ENCODE measurements around the gene ABCA13.

The ABCA13 gene

DNA sequence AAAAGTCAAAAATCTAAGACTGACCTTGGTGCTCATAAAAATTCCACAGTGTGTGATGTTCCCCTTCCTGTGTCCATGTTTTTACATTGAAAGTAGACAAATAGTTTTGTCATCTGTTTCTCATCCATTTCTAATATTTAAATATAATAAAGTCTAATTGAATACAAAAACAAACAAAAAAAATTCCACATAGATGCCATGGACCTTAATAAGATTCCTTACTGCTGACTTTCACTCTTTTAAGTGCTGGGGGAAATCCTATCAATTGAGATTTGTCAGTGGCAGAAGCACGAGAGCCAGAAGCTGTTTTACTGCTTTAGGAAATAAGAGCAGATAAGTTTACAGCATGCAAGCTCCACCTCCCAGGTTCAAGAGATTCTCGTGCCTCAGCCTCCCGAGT lies 310.0 kb downstream of the ABCA13 start:
- H3K4me3 ChIP-seq (ENCODE audit: low read depth, low read length): no peak overlapping the region
- TF ChIP-seq, protein P1, sequence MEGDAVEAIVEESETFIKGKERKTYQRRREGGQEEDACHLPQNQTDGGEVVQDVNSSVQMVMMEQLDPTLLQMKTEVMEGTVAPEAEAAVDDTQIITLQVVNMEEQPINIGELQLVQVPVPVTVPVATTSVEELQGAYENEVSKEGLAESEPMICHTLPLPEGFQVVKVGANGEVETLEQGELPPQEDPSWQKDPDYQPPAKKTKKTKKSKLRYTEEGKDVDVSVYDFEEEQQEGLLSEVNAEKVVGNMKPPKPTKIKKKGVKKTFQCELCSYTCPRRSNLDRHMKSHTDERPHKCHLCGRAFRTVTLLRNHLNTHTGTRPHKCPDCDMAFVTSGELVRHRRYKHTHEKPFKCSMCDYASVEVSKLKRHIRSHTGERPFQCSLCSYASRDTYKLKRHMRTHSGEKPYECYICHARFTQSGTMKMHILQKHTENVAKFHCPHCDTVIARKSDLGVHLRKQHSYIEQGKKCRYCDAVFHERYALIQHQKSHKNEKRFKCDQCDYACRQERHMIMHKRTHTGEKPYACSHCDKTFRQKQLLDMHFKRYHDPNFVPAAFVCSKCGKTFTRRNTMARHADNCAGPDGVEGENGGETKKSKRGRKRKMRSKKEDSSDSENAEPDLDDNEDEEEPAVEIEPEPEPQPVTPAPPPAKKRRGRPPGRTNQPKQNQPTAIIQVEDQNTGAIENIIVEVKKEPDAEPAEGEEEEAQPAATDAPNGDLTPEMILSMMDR (IDR thresholded peaks at IDR 0.05; ENCODE audit: low read depth, low read length): no peak
- TF ChIP-seq POLR2A (IDR thresholded peaks at IDR 0.05; ENCODE audit: extremely low read depth, insufficient read length) (no peak), MYC (IDR thresholded peaks at IDR 0.05; ENCODE audit: low read depth, low read length) (no peak)
- TF ChIP-seq, protein P2, sequence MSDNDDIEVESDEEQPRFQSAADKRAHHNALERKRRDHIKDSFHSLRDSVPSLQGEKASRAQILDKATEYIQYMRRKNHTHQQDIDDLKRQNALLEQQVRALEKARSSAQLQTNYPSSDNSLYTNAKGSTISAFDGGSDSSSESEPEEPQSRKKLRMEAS (IDR thresholded peaks at IDR 0.05; ENCODE audit: low read depth, low read length): no peak
- DNase-seq (ENCODE audit: low read depth): no peak

DNA sequence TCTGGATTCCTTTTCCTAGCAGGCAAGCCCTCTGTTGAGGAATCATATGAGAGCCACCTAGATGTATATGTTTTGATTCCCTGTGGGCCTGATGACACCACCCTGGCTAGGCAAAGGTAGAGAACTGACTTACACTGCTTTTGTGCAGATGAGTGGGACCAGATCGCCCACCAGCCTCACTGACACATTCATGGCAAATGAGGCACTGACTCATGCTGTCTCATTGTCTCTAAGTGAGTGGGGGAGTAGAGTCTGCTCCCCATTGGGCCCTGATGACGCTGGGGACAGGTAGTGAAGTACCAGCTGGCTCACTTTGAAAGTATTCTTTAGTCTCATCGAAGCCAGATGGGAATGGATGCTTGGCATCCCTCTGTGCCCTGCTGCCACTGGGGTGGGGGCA lies 326.3 kb downstream of the ABCA13 start:
- no peak for TF ChIP-seq MYC (IDR thresholded peaks at IDR 0.05; ENCODE audit: low read depth, low read length)
- TF ChIP-seq, protein P1 (IDR thresholded peaks at IDR 0.05; ENCODE audit: low read depth, low read length): no peak
- TF ChIP-seq, protein P2 (IDR thresholded peaks at IDR 0.05; ENCODE audit: low read depth, low read length): no peak
- no peak for TF ChIP-seq POLR2A (IDR thresholded peaks at IDR 0.05; ENCODE audit: extremely low read depth, insufficient read length)
- H3K4me3 ChIP-seq (ENCODE audit: low read depth, low read length): no peak overlapping the region
- DNase-seq (ENCODE audit: low read depth): no peak

DNA sequence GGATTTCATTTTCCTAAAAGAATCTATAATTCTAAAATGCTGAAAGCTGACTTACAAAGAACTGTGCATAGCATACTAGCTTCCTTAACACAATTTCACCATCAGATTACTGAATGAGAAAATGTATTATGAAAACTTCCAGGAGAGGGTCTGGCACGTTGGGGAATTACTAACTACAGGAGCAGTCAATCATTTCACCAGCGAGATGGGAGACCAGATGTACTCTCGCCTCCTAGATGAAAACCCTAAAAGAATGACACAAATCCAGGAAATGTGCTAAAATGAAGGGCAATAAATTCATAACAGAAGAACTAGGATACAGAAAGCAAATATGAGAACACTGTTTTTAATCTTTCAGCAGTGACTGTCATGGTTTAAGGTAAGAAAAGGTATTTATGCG lies 330.8 kb downstream of the ABCA13 start:
- H3K4me3 ChIP-seq (ENCODE audit: low read depth, low read length): no peak overlapping the region
- no peak for DNase-seq (ENCODE audit: low read depth)
- TF ChIP-seq, protein P1 (IDR thresholded peaks at IDR 0.05; ENCODE audit: low read depth, low read length): no peak
- TF ChIP-seq POLR2A (IDR thresholded peaks at IDR 0.05; ENCODE audit: extremely low read depth, insufficient read length) (no peak), MYC (IDR thresholded peaks at IDR 0.05; ENCODE audit: low read depth, low read length) (no peak)
- TF ChIP-seq, protein P2 (IDR thresholded peaks at IDR 0.05; ENCODE audit: low read depth, low read length): no peak

DNA sequence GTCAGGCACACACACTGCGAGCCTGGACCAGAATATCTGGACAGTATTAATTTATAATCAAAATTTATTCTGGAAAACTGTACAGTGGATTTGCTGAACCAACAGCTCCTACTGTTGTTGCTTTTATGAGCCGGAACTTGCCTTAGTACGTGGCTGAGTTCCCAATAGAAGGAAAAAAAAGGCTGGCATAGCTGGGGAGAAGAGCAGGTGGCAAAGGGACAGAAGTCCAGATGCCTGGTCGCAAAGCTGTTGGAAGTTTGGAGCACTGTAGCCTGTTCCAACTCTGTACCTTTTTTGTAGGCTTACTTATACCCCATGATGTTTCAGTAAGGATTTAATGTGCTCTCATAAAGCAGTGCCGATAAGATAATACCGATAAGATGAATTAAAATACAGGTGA lies 333.8 kb downstream of the ABCA13 start:
- DNase-seq (ENCODE audit: low read depth): no peak
- no peak overlapping the region for H3K4me3 ChIP-seq (ENCODE audit: low read depth, low read length)
- TF ChIP-seq MYC (IDR thresholded peaks at IDR 0.05; ENCODE audit: low read depth, low read length) (no peak), POLR2A (IDR thresholded peaks at IDR 0.05; ENCODE audit: extremely low read depth, insufficient read length) (no peak)
- TF ChIP-seq, protein P1 (IDR thresholded peaks at IDR 0.05; ENCODE audit: low read depth, low read length): no peak
- TF ChIP-seq, protein P2 (IDR thresholded peaks at IDR 0.05; ENCODE audit: low read depth, low read length): no peak

DNA sequence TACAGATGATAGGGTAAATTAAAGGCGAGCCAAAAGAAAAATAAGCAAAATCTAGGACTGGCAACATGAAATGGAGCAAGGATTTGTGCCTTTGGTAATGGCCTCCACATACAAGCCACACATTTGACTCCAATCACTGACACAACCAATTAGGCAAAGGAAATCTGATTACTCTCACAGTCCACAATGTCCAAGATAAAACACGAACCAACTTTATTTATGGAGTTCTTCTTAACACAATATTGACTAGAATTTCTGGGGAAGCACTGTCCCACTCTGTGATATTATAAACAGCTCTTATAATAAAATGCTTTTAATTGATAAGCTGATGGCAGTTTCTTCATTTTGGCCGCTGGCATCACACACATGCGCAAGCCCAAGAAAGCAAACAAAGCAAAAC lies 334.2 kb downstream of the ABCA13 start:
- no peak overlapping the region for H3K4me3 ChIP-seq (ENCODE audit: low read depth, low read length)
- DNase-seq (ENCODE audit: low read depth): no peak
- TF ChIP-seq MYC (IDR thresholded peaks at IDR 0.05; ENCODE audit: low read depth, low read length): no peak

DNA sequence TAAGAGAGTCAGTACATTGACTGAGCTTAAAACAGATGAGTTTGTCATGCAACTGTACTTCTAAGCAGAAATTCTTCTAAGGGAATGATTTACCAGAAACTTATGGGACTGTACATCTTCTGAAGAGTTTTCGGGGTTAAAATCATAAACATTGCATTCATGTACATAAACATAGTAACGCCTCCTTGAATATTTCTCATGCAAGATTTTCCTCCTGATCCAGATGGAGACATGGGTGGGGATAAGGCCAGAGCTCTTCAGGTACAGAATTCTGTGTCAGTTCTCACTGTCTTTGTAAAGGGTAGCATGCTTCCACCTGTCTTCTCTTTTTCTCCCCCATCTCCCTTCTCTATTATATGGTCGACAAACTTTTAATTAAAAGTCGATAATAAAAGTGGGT lies 335.3 kb downstream of the ABCA13 start:
- TF ChIP-seq, protein P1 (IDR thresholded peaks at IDR 0.05; ENCODE audit: low read depth, low read length): no peak
- TF ChIP-seq MYC (IDR thresholded peaks at IDR 0.05; ENCODE audit: low read depth, low read length): no peak
- TF ChIP-seq, protein P2 (IDR thresholded peaks at IDR 0.05; ENCODE audit: low read depth, low read length): no peak
- no peak for TF ChIP-seq POLR2A (IDR thresholded peaks at IDR 0.05; ENCODE audit: extremely low read depth, insufficient read length)
- no peak for DNase-seq (ENCODE audit: low read depth)
- no peak overlapping the region for H3K4me3 ChIP-seq (ENCODE audit: low read depth, low read length)

Data from NB4 (cell line).